Ishikawa (cell line): ENCODE data around the gene OTUD1.

Experiments
- CEBPB ChIP-seq: IDR thresholded peaks from 2 replicates; pipeline ENCODE4 v1.6.1; 2012
- MAX ChIP-seq: IDR thresholded peaks from 2 replicates; pipeline ENCODE4 v1.6.1; 2012

GRCh38 chr10:23413629-23414089 lies 25.2 kb upstream of the OTUD1 start:
- TF ChIP-seq MAX (no peak), CEBPB (no peak)
